ENCODE measurements around the gene SURF6.
"Not testable (repeated sequence)": the region's sequence is repeated elsewhere in the genome, so short reads cannot be mapped to it uniquely, and the experiment has no call there.

Gene SURF6

GRCh38 chr9:133322701-133323100, 13.3 kb downstream of the SURF6 start:
- TF ChIP-seq CTCF (IDR thresholded peaks at IDR 0.05; ENCODE audit: borderline replicate concordance, control extremely low read depth, extremely low read depth, insufficient read depth, missing control alignments): no peak
- no peak for DNase-seq (ENCODE audit: low spot score)
- in situ Hi-C loops (cut with MboI; ENCODE audit: low sequenced_read_pairs, unreplicated experiment): no loop called here

DNA sequence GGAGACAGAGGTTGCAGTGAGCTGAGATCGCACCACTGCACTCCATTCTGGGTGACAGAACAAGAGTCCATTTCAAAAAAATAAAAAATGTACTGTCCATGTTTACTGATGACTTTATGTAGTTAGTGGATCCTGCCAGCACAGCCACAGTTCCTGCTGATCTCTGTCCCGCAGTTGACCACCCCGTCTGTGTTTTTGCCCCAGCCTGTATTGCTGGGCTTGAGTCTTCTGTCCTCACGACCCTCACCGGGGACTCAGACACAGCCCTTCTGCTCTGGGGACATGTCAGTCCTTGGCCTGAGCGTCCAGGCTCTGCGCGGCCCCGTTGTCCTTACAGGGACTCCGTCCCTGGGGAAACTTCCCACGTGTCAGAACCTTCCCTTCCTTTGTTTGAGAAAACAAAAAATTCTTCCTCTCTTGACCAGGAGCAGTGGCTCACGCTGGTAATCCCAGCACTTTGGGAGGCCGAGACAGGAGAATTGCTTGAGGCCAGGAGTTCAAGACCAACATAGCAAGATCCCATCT, 14.5 kb downstream of the SURF6 start:
- TF ChIP-seq CTCF (IDR thresholded peaks at IDR 0.05; ENCODE audit: borderline replicate concordance, control extremely low read depth, extremely low read depth, insufficient read depth, missing control alignments): no peak
- in situ Hi-C loops (cut with MboI; ENCODE audit: low sequenced_read_pairs, unreplicated experiment): no loop called here
- DNase-seq (ENCODE audit: low spot score): no peak

- no peak for TF ChIP-seq CTCF (IDR thresholded peaks at IDR 0.05; ENCODE audit: borderline replicate concordance, control extremely low read depth, extremely low read depth, insufficient read depth, missing control alignments)
- DNase-seq (ENCODE audit: low spot score): no peak
- in situ Hi-C loops (cut with MboI; ENCODE audit: low sequenced_read_pairs, unreplicated experiment): no loop called here
These were observed 15.5 kb downstream of the SURF6 start for GRCh38 chr9:133320421-133320881.

DNA sequence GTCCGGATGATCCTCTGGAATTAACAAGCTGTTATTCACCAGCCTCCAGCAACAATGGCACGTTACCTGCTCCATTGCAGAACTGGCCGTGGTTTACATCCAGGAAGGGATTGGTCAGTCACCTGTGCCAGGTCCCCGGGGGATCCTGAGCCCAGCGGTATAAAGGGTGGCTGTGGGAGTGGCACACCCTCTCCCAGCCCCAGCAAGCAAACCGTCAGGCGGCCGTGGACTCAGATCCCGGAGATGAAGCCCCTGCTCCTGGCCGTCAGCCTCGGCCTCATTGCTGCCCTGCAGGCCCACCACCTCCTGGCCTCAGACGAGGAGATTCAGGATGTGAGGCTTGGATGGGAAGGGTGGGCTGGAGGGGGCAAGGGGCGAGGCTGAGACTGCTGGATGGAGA, 18.4 kb downstream of the SURF6 start:
- DNase-seq (ENCODE audit: low spot score); in situ Hi-C loops (cut with MboI; ENCODE audit: low sequenced_read_pairs, unreplicated experiment): not testable (repeated sequence)

DNA sequence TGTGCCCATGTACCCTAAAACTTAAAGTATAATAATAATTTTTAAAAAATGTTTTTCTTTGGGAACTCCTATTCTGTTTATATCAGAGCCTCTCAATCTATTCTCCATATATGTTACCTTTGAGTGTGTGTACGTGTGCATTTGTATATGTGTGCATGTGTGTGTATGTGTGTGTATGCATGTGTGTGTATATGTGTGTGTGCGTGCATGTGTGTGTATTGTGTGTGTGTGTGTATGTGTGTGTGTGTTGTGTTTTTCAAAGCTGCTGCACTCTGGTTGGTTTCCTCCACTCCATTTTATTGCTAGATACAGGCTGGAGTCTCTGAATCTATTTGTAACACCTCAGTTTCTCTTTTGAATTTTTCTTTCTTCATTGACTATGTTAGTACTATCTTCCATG, 20.0 kb downstream of the SURF6 start:
- no peak for DNase-seq (ENCODE audit: low spot score)
- no peak for TF ChIP-seq CTCF (IDR thresholded peaks at IDR 0.05; ENCODE audit: borderline replicate concordance, control extremely low read depth, extremely low read depth, insufficient read depth, missing control alignments)
- in situ Hi-C loops (cut with MboI; ENCODE audit: low sequenced_read_pairs, unreplicated experiment): no loop called here

DNA sequence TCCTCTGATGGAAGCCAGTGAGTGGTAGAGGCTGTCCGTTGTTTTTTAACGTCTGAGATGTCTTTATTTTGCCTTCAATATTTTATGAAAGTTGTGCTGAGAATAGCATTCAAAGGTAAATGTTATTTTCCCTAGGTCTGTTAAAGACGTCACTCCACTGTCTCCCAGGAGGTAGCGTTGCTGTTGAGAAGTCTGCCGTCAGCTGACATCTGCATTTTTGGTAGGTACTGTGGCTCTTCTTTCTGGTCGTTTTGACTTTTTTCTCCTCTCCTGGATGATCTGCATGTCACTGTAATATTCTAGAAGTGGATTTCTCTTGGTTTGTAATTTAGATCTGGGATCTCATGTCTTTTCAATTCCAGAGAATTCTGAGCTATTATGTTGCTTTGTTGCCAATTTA, 26.4 kb downstream of the SURF6 start:
- in situ Hi-C loops (cut with MboI; ENCODE audit: low sequenced_read_pairs, unreplicated experiment): no loop called here
- TF ChIP-seq CTCF (IDR thresholded peaks at IDR 0.05; ENCODE audit: borderline replicate concordance, control extremely low read depth, extremely low read depth, insufficient read depth, missing control alignments): no peak
- no peak for DNase-seq (ENCODE audit: low spot score)

- in situ Hi-C loops (cut with MboI; ENCODE audit: low sequenced_read_pairs, unreplicated experiment): no loop called here
- TF ChIP-seq CTCF (IDR thresholded peaks at IDR 0.05; ENCODE audit: borderline replicate concordance, control extremely low read depth, extremely low read depth, insufficient read depth, missing control alignments): no peak
- no peak for DNase-seq (ENCODE audit: low spot score)
These were observed 28.7 kb downstream of the SURF6 start for GRCh38 chr9:133307301-133307700.
